ENCODE data around the gene RILPL1. TPM values are rescaled to one million over a fixed set of nuclear protein-coding genes. Genes with fewer than 3 reads are reported as not detected.
"Not testable (repeated sequence)": the region's sequence is repeated elsewhere in the genome, so short reads cannot be mapped to it uniquely, and the experiment has no call there.

Gene RILPL1
- total RNA-seq, 1 donor from 2014 or later = 6.0 TPM

GRCh38 chr12:123491481-123491880 lies 42.0 kb downstream of the RILPL1 start:
- DNase-seq = no peak

GRCh38 chr12:123491056-123491455 lies 42.5 kb downstream of the RILPL1 start:
- no peak for DNase-seq

GRCh38 chr12:123490089-123490488 lies 43.4 kb downstream of the RILPL1 start:
- no peak for DNase-seq

- no peak for DNase-seq
These were observed 43.9 kb downstream of the RILPL1 start for GRCh38 chr12:123489580-123489979.

GRCh38 chr12:123488539-123489230 lies 44.8 kb downstream of the RILPL1 start:
- no peak for DNase-seq

- no peak for DNase-seq
These were observed 46.1 kb downstream of the RILPL1 start for GRCh38 chr12:123487428-123487827.

GRCh38 chr12:123485756-123486155 lies 47.8 kb downstream of the RILPL1 start:
- no peak for DNase-seq

GRCh38 chr12:123483602-123484248 lies 49.8 kb downstream of the RILPL1 start:
- DNase-seq = peak; percentile 37

- no peak for DNase-seq
These were observed 50.6 kb downstream of the RILPL1 start for GRCh38 chr12:123482876-123483275.

- not testable (repeated sequence) for DNase-seq
These were observed 52.3 kb downstream of the RILPL1 start for GRCh38 chr12:123481251-123481650.

GRCh38 chr12:123479442-123480180 lies 53.9 kb downstream of the RILPL1 start:
- no peak for DNase-seq

- peak; percentile 91 for DNase-seq
These were observed 54.8 kb downstream of the RILPL1 start for GRCh38 chr12:123478762-123479161.

GRCh38 chr12:123478069-123478468 lies 55.5 kb downstream of the RILPL1 start:
- no peak for DNase-seq

GRCh38 chr12:123475246-123475703 lies 58.2 kb downstream of the RILPL1 start:
- no peak for DNase-seq

GRCh38 chr12:123474485-123475245 lies 58.9 kb downstream of the RILPL1 start:
- DNase-seq = no peak

GRCh38 chr12:123472438-123472849 lies 61.1 kb downstream of the RILPL1 start:
- DNase-seq = no peak

GRCh38 chr12:123471374-123472068 lies 62.0 kb downstream of the RILPL1 start:
- DNase-seq = no peak

- DNase-seq = no peak
These were observed 63.5 kb downstream of the RILPL1 start for GRCh38 chr12:123469978-123470377.

GRCh38 chr12:123468786-123469185 lies 64.7 kb downstream of the RILPL1 start:
- peak; percentile 23 for DNase-seq

GRCh38 chr12:123465084-123465483 lies 68.4 kb downstream of the RILPL1 start:
- no peak for DNase-seq

- not testable (repeated sequence) for DNase-seq
These were observed 70.3 kb downstream of the RILPL1 start for GRCh38 chr12:123463174-123463573.

Measured in dermis blood vessel endothelial cell (primary cell).